Tibial artery (tissue), 4 donors: ENCODE measurements around the gene INMT.

Experiments
- DNase-seq, 2 donors: peaks; one replicate each; pipeline ENCODE4 v3.0.0-alpha.2; 2019
- H3K27ac ChIP-seq, 2 donors: fragments of 200-600 bp; sonication (generic) in 1 of 2; 1 replicate in 1 of 2; 2 replicates in 1 of 2; pipeline ENCODE4 v1.5.1; 2018 to 2019; ENCODE audit warnings: mild to moderate bottlenecking in 1 of 2
- H3K27me3 ChIP-seq, 2 donors: fragments of 200-600 bp; sonication (generic) in 1 of 2; one replicate each; pipeline versions ENCODE4 v1.5.1 to v1.6.0; 2016 to 2019
- H3K36me3 ChIP-seq, 3 donors: fragments of 200-600 bp; sonication (generic) in 2 of 3; one replicate each; pipeline ENCODE4 v1.5.1; 2016 to 2019; ENCODE audit warnings: mild to moderate bottlenecking in 2 of 3
- H3K4me1 ChIP-seq, 4 donors: fragments of 200-600 bp; sonication (generic) in 2 of 4; 1 replicate in 3 of 4; 2 replicates in 1 of 4; pipeline ENCODE4 v1.5.1; 2016 to 2019
- H3K4me3 ChIP-seq, 2 donors: fragments of 200-600 bp; sonication (generic) in 1 of 2; 1 replicate in 1 of 2; 2 replicates in 1 of 2; pipeline ENCODE4 v1.5.1; 2018 to 2019; ENCODE audit warnings: mild to moderate bottlenecking in 2 of 2
- H3K9me3 ChIP-seq, 3 donors: fragments of 200-600 bp; sonication (generic) in 1 of 3; one replicate each; pipeline ENCODE4 v1.5.1; 2016 to 2019
- CTCF ChIP-seq, 2 experiments: fragments of 200-600 bp in 1 of 2; fragments of 450-650 bp in 1 of 2; IDR thresholded peaks; one replicate each; pipeline ENCODE4 v1.5.1; 2017 to 2019; ENCODE audit warnings: antibody characterized with exemption in 2 of 2, mild to moderate bottlenecking in 1 of 2, moderate library complexity in 1 of 2
- intact Hi-C: fragments of 100-400 bp; cut with DNase I; formaldehyde crosslinking; loops from one replicate; pipeline ENCODE4 v1.15.0; 2023; ENCODE audit warnings: low total_unique reads

Gene INMT

GRCh38 chr7:30791114-30791513 lies 39.2 kb downstream of the INMT start:
- peaks cover 0 to 37% (median 16%) of the 10 kb centered on the region in 4 donors for H3K4me1 ChIP-seq
- no peak overlapping the region for H3K4me3 ChIP-seq
- H3K27me3 ChIP-seq, result no peaks in the 10 kb centered on the region
- DNase-seq, result no peak
- no peak for TF ChIP-seq CTCF (IDR thresholded peaks at IDR 0.05)
- H3K36me3 ChIP-seq, result peaks cover 0 to 28% (median 21%) of the 10 kb centered on the region in 3 donors
- H3K27ac ChIP-seq, result peak overlapping the region; percentile 9 to 79
- intact Hi-C loops, result no loop called here
- no peaks in the 10 kb centered on the region for H3K9me3 ChIP-seq

- Histone ChIP-seq H3K27ac (no peak overlapping the region), H3K9me3 (no peaks in the 10 kb centered on the region), H3K4me3 (no peak overlapping the region), H3K36me3 (peaks cover 0 to 30% (median 18%) of the 10 kb centered on the region in 3 donors), H3K27me3 (no peaks in the 10 kb centered on the region), H3K4me1 (peaks cover 8 to 56% (median 41%) of the 10 kb centered on the region in 4 donors)
- intact Hi-C loops, result no loop called here
- no peak for DNase-seq
- no peak for TF ChIP-seq CTCF (IDR thresholded peaks at IDR 0.05)
These were observed 43.4 kb downstream of the INMT start for GRCh38 chr7:30795161-30795948.

- H3K27me3 ChIP-seq, result no peaks in the 10 kb centered on the region
- peaks cover 8 to 63% (median 48%) of the 10 kb centered on the region in 4 donors for H3K4me1 ChIP-seq
- no peak for TF ChIP-seq CTCF (IDR thresholded peaks at IDR 0.05)
- intact Hi-C loops, result no loop called here
- no peak overlapping the region for H3K4me3 ChIP-seq
- H3K27ac ChIP-seq, result peak overlapping the region; percentile 15 to 28
- H3K36me3 ChIP-seq, result peaks cover 0 to 21% (median 14%) of the 10 kb centered on the region in 3 donors
- no peak for DNase-seq
- H3K9me3 ChIP-seq, result no peaks in the 10 kb centered on the region
These were observed 44.4 kb downstream of the INMT start for GRCh38 chr7:30796105-30796869.

GRCh38 chr7:30797176-30798040 lies 45.5 kb downstream of the INMT start:
- H3K27ac ChIP-seq, result peak overlapping the region; percentile 15 to 28
- H3K4me1 ChIP-seq, result peaks cover 8 to 63% (median 49%) of the 10 kb centered on the region in 4 donors

More at GRCh38 chr7:30797176-30798040, 45.5 kb downstream of the INMT start:
- H3K36me3 ChIP-seq, result peaks cover 0 to 13% (median 7%) of the 10 kb centered on the region in 3 donors
- DNase-seq, result no peak
- intact Hi-C loops, result loop anchor here (2.0 kb wide), 1 partner anchor 327 kb away; no protein-coding TSS in a partner anchor
- no peak for TF ChIP-seq CTCF (IDR thresholded peaks at IDR 0.05)
- no peaks in the 10 kb centered on the region for H3K27me3 ChIP-seq
- no peak overlapping the region for H3K4me3 ChIP-seq
- H3K9me3 ChIP-seq, result no peaks in the 10 kb centered on the region
